Prostate gland (tissue), 2 donors: ENCODE measurements around the gene RDX.

Experiments
- CTCF ChIP-seq, 4 experiments: fragments of 200-600 bp in 2 of 4; fragments of 450-650 bp in 2 of 4; sonication (generic) in 2 of 4; IDR thresholded peaks; 1 replicate in 3 of 4; 2 replicates in 1 of 4; pipeline ENCODE4 v1.5.1; 2016 to 2019; ENCODE audit warnings: antibody characterized with exemption in 4 of 4, mild to moderate bottlenecking in 2 of 4, moderate library complexity in 2 of 4
- POLR2A ChIP-seq: fragments of 450-650 bp; IDR thresholded peaks from one replicate; pipeline ENCODE4 v1.6.1; 2016; ENCODE audit warnings: antibody characterized with exemption, mild to moderate bottlenecking
- POLR2AphosphoS5 ChIP-seq: sonication (generic); formaldehyde crosslinking; IDR thresholded peaks from one replicate; pipeline ENCODE4 v1.6.1; 2017; ENCODE audit warnings: antibody characterized with exemption

DNA sequence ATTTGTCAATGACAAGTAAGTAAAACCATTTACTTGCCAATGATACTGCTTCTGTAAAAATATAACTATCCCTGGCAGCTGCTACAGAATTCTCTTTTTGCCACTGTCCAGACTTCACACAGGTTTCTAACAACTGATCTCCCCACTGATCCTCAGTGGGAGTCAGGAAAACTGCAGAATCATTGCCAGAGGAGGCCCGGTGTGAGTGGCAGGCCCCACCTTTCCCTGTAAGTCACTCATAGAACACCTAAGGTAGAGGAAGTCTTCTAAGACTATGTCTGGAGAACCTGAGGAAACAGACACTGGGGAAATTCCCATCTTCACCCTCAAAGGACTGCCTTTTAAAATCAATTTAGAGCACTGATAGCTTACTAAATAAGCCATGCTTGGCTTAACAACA is 136.9 kb downstream of the RDX start:
- TF ChIP-seq CTCF (IDR thresholded peaks at IDR 0.05) (no peak), POLR2A (no peak), POLR2AphosphoS5 (no peak)
